Measurements from ENCODE around the gene GALK1.

DNA sequence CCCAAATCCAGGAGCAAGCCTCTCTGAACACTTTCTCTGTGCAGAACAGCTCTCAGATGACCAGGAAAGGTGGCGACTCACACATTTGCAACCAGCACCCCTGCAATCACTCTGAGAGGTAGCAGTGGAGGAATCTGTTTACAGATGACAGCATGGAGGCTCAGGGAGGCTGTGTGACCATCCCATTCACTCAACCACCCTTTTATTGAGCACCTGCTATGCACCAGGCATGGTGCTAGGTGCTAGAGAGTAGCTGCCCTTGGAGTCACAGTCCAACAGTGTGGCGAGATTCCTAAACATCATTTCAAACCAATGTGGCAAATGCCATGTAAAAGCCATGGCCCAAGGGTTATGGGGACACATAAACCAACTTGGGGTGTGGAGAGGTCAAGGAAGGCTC lies 45.3 kb downstream of the GALK1 start:
- TF ChIP-seq ZNF70 (CRISPR knock-in tag; IDR thresholded peaks at IDR 0.05): no peak
- TF ChIP-seq ZC3H10 (CRISPR knock-in tag; IDR thresholded peaks at IDR 0.05): no peak
- TF ChIP-seq, protein P1, sequence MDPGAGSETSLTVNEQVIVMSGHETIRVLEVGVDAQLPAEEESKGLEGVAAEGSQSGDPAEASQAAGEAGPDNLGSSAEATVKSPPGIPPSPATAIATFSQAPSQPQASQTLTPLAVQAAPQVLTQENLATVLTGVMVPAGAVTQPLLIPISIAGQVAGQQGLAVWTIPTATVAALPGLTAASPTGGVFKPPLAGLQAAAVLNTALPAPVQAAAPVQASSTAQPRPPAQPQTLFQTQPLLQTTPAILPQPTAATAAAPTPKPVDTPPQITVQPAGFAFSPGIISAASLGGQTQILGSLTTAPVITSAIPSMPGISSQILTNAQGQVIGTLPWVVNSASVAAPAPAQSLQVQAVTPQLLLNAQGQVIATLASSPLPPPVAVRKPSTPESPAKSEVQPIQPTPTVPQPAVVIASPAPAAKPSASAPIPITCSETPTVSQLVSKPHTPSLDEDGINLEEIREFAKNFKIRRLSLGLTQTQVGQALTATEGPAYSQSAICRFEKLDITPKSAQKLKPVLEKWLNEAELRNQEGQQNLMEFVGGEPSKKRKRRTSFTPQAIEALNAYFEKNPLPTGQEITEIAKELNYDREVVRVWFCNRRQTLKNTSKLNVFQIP (CRISPR knock-in tag; IDR thresholded peaks at IDR 0.05; ENCODE audit: borderline replicate concordance, low read depth): no peak
- TF ChIP-seq, protein P2, sequence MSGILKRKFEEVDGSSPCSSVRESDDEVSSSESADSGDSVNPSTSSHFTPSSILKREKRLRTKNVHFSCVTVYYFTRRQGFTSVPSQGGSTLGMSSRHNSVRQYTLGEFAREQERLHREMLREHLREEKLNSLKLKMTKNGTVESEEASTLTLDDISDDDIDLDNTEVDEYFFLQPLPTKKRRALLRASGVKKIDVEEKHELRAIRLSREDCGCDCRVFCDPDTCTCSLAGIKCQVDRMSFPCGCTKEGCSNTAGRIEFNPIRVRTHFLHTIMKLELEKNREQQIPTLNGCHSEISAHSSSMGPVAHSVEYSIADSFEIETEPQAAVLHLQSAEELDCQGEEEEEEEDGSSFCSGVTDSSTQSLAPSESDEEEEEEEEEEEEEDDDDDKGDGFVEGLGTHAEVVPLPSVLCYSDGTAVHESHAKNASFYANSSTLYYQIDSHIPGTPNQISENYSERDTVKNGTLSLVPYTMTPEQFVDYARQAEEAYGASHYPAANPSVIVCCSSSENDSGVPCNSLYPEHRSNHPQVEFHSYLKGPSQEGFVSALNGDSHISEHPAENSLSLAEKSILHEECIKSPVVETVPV (CRISPR knock-in tag; IDR thresholded peaks at IDR 0.05): no peak
- no peak for TF ChIP-seq TOX (CRISPR knock-in tag; IDR thresholded peaks at IDR 0.05; ENCODE audit: borderline replicate concordance)
- no peak for TF ChIP-seq ZNF8 (CRISPR knock-in tag; IDR thresholded peaks at IDR 0.05)
- TF ChIP-seq, protein P3, sequence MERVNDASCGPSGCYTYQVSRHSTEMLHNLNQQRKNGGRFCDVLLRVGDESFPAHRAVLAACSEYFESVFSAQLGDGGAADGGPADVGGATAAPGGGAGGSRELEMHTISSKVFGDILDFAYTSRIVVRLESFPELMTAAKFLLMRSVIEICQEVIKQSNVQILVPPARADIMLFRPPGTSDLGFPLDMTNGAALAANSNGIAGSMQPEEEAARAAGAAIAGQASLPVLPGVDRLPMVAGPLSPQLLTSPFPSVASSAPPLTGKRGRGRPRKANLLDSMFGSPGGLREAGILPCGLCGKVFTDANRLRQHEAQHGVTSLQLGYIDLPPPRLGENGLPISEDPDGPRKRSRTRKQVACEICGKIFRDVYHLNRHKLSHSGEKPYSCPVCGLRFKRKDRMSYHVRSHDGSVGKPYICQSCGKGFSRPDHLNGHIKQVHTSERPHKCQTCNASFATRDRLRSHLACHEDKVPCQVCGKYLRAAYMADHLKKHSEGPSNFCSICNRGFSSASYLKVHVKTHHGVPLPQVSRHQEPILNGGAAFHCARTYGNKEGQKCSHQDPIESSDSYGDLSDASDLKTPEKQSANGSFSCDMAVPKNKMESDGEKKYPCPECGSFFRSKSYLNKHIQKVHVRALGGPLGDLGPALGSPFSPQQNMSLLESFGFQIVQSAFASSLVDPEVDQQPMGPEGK (CRISPR knock-in tag; IDR thresholded peaks at IDR 0.05; ENCODE audit: borderline replicate concordance): no peak
- TF ChIP-seq ZNF565 (CRISPR knock-in tag; conservative IDR thresholded peaks at IDR 0.05; ENCODE audit: low read depth): no peak
- no peak for TF ChIP-seq RARB (CRISPR knock-in tag; IDR thresholded peaks at IDR 0.05)
- TF ChIP-seq, protein P4, sequence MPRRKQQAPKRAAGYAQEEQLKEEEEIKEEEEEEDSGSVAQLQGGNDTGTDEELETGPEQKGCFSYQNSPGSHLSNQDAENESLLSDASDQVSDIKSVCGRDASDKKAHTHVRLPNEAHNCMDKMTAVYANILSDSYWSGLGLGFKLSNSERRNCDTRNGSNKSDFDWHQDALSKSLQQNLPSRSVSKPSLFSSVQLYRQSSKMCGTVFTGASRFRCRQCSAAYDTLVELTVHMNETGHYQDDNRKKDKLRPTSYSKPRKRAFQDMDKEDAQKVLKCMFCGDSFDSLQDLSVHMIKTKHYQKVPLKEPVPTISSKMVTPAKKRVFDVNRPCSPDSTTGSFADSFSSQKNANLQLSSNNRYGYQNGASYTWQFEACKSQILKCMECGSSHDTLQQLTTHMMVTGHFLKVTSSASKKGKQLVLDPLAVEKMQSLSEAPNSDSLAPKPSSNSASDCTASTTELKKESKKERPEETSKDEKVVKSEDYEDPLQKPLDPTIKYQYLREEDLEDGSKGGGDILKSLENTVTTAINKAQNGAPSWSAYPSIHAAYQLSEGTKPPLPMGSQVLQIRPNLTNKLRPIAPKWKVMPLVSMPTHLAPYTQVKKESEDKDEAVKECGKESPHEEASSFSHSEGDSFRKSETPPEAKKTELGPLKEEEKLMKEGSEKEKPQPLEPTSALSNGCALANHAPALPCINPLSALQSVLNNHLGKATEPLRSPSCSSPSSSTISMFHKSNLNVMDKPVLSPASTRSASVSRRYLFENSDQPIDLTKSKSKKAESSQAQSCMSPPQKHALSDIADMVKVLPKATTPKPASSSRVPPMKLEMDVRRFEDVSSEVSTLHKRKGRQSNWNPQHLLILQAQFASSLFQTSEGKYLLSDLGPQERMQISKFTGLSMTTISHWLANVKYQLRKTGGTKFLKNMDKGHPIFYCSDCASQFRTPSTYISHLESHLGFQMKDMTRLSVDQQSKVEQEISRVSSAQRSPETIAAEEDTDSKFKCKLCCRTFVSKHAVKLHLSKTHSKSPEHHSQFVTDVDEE (CRISPR knock-in tag; IDR thresholded peaks at IDR 0.05): no peak
- no peak for TF ChIP-seq BACH2 (CRISPR knock-in tag; IDR thresholded peaks at IDR 0.05; ENCODE audit: borderline replicate concordance)
- TF ChIP-seq ARNTL (CRISPR knock-in tag; IDR thresholded peaks at IDR 0.05; ENCODE audit: borderline replicate concordance, low read depth): no peak
- TF ChIP-seq, protein P5, sequence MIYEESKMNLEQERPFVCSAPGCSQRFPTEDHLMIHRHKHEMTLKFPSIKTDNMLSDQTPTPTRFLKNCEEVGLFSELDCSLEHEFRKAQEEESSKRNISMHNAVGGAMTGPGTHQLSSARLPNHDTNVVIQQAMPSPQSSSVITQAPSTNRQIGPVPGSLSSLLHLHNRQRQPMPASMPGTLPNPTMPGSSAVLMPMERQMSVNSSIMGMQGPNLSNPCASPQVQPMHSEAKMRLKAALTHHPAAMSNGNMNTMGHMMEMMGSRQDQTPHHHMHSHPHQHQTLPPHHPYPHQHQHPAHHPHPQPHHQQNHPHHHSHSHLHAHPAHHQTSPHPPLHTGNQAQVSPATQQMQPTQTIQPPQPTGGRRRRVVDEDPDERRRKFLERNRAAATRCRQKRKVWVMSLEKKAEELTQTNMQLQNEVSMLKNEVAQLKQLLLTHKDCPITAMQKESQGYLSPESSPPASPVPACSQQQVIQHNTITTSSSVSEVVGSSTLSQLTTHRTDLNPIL (CRISPR knock-in tag; IDR thresholded peaks at IDR 0.05; ENCODE audit: low read depth): no peak
- no peak for TF ChIP-seq SNAI2 (CRISPR knock-in tag; IDR thresholded peaks at IDR 0.05)

All from SK-N-SH treated with all-trans-retinoic acid at 6 μM for 48 hours (cell line).